ENCODE results near the gene ASIP.
A peak's percentile ranks its signal among the peaks of the same experiment; 100 is the strongest.

ASIP gene

GRCh38 chr20:34302723-34303533 is 61.7 kb downstream of the ASIP start, which contains the start of gene AHCY:
Gene AHCY (minus strand): TSS chr20:34303355. CDS start chr20:34303270, 85 bp downstream.
- peak within 1 kb of the TSS; percentile 67 to 92 (median 85) for H3K4me3 ChIP-seq
- peaks cover 0 to 4% (median 0%) of the 10 kb centered on the region in 11 experiments; a peak in 1 of 22 replicates for H3K9me3 ChIP-seq (replicated peaks in 1 of 11)
- H3K27ac ChIP-seq = peak within 1 kb of the TSS; percentile 75 to 96 (median 93)
- TF ChIP-seq Cebpa-rat (IDR thresholded peaks at IDR 0.05) = peak in 2 of 11 experiments; percentile 13 to 31; a peak in 1 of 22 replicates
- H3K4me2 ChIP-seq = peak within 1 kb of the TSS; percentile 82 to 99 (median 93)
- H3K36me3 ChIP-seq = peaks cover 0 to 28% (median 18%) of the 10 kb centered on the region in 11 experiments; a peak in 15 of 22 replicates
- H3K9ac ChIP-seq = peak within 1 kb of the TSS; percentile 85 to 97 (median 93)
- no peaks in the 10 kb centered on the region for H3K27me3 ChIP-seq
- peaks cover 7 to 37% (median 28%) of the 10 kb centered on the region in 11 experiments; a peak in 16 of 22 replicates for H4K20me1 ChIP-seq
- H3K4me1 ChIP-seq = peaks cover 24 to 38% (median 34%) of the 10 kb centered on the region in 10 experiments

- H3K4me3 ChIP-seq = no peak overlapping the region
- H3K27ac ChIP-seq = no peak overlapping the region
- H3K27me3 ChIP-seq = peaks cover 3 to 6% (median 4%) of the 10 kb centered on the region in 11 experiments
- peaks cover 17 to 18% (median 18%) of the 10 kb centered on the region in 10 experiments for H3K4me1 ChIP-seq
- peaks cover 0 to 8% (median 2%) of the 10 kb centered on the region in 11 experiments; a peak in 5 of 22 replicates for H3K36me3 ChIP-seq
- H3K4me2 ChIP-seq = no peak overlapping the region
- no peak for TF ChIP-seq Cebpa-rat (IDR thresholded peaks at IDR 0.05)
- no peak overlapping the region for H3K9ac ChIP-seq
- no peaks in the 10 kb centered on the region for H3K9me3 ChIP-seq (replicated peaks in 1 of 11)
- peaks cover 0 to 14% (median 7%) of the 10 kb centered on the region in 11 experiments; a peak in 10 of 22 replicates for H4K20me1 ChIP-seq
Observed at GRCh38 chr20:34305333-34306230, 64.4 kb downstream of the ASIP start.

GRCh38 chr20:34309691-34310090 is 68.5 kb downstream of the ASIP start:
- no peak overlapping the region for H3K4me2 ChIP-seq

GRCh38 chr20:34310481-34311117 is 69.4 kb downstream of the ASIP start:
- H3K9ac ChIP-seq = no peak overlapping the region
- H3K27ac ChIP-seq = no peak overlapping the region
- H4K20me1 ChIP-seq = no peaks in the 10 kb centered on the region
- TF ChIP-seq Cebpa-rat (IDR thresholded peaks at IDR 0.05) = no peak
- no peaks in the 10 kb centered on the region for H3K9me3 ChIP-seq (replicated peaks in 1 of 11)
- H3K4me3 ChIP-seq = no peak overlapping the region
- peaks cover 21 to 26% (median 23%) of the 10 kb centered on the region in 11 experiments for H3K27me3 ChIP-seq
- H3K4me2 ChIP-seq = no peak overlapping the region
- H3K4me1 ChIP-seq = peaks cover 0 to 10% (median 2%) of the 10 kb centered on the region in 10 experiments; a peak in 8 of 20 replicates
- no peaks in the 10 kb centered on the region for H3K36me3 ChIP-seq

More at GRCh38 chr20:34309691-34310090, 68.5 kb downstream of the ASIP start:
- Histone ChIP-seq H3K4me3 (no peak overlapping the region), H3K36me3 (no peaks in the 10 kb centered on the region), H3K9ac (no peak overlapping the region), H3K27ac (no peak overlapping the region), H4K20me1 (no peaks in the 10 kb centered on the region), H3K4me1 (peaks cover 0 to 10% (median 2%) of the 10 kb centered on the region in 10 experiments; a peak in 8 of 20 replicates), H3K9me3 (replicated peaks in 1 of 11) (no peaks in the 10 kb centered on the region), H3K27me3 (peaks cover 21 to 26% (median 23%) of the 10 kb centered on the region in 11 experiments)
- TF ChIP-seq Cebpa-rat (IDR thresholded peaks at IDR 0.05) = no peak

GRCh38 chr20:34311118-34312023 is 70.1 kb downstream of the ASIP start:
- no peaks in the 10 kb centered on the region for H3K36me3 ChIP-seq
- no peak overlapping the region for H3K27ac ChIP-seq
- H3K9ac ChIP-seq = peak overlapping the region in 3 of 11 experiments; percentile 8 to 15 (median 12); a peak in 2 of 22 replicates
- peaks cover 0 to 14% (median 7%) of the 10 kb centered on the region in 10 experiments; a peak in 11 of 20 replicates for H3K4me1 ChIP-seq
- no peak for TF ChIP-seq Cebpa-rat (IDR thresholded peaks at IDR 0.05)
- peak overlapping the region in 8 of 11 experiments; percentile 20 to 76 (median 41); a peak in 7 of 22 replicates for H3K4me2 ChIP-seq
- H3K4me3 ChIP-seq = no peak overlapping the region
- no peaks in the 10 kb centered on the region for H4K20me1 ChIP-seq
- H3K9me3 ChIP-seq (replicated peaks in 1 of 11) = no peaks in the 10 kb centered on the region
- peaks cover 21 to 26% (median 23%) of the 10 kb centered on the region in 11 experiments for H3K27me3 ChIP-seq

- Histone ChIP-seq H3K36me3 (no peaks in the 10 kb centered on the region), H3K4me2 (peak overlapping the region; percentile 34 to 76 (median 49); a peak in 21 of 22 replicates), H3K4me1 (peaks cover 0 to 15% (median 9%) of the 10 kb centered on the region in 10 experiments; a peak in 11 of 20 replicates), H4K20me1 (no peaks in the 10 kb centered on the region), H3K27ac (no peak overlapping the region), H3K9me3 (replicated peaks in 1 of 11) (no peaks in the 10 kb centered on the region), H3K9ac (peak overlapping the region in 2 of 11 experiments; percentile 8 to 12; a peak in 1 of 22 replicates), H3K4me3 (peak overlapping the region in 1 of 10 experiments; percentile 34; a peak in 1 of 20 replicates), H3K27me3 (peaks cover 21 to 26% (median 23%) of the 10 kb centered on the region in 11 experiments)
- TF ChIP-seq Cebpa-rat (IDR thresholded peaks at IDR 0.05) = no peak
Observed at GRCh38 chr20:34312024-34312460, 70.8 kb downstream of the ASIP start.

- 0 out of 22 replicates have a peak, but pooled peaks cover 0 to 1% (median 0%) of the 10 kb centered on the region in 11 experiments for H3K9me3 ChIP-seq (replicated peaks in 1 of 11)
- H3K4me2 ChIP-seq = peak overlapping the region; percentile 34 to 76 (median 49); a peak in 21 of 22 replicates
- no peak for TF ChIP-seq Cebpa-rat (IDR thresholded peaks at IDR 0.05)
- H3K9ac ChIP-seq = no peak overlapping the region
- H3K4me1 ChIP-seq = peaks cover 0 to 15% (median 9%) of the 10 kb centered on the region in 10 experiments; a peak in 11 of 20 replicates
- H4K20me1 ChIP-seq = no peaks in the 10 kb centered on the region
- no peaks in the 10 kb centered on the region for H3K36me3 ChIP-seq
- peaks cover 21 to 26% (median 23%) of the 10 kb centered on the region in 11 experiments for H3K27me3 ChIP-seq
- H3K27ac ChIP-seq = no peak overlapping the region
- H3K4me3 ChIP-seq = peak overlapping the region in 2 of 10 experiments; percentile 17 to 34; a peak in 4 of 20 replicates
Observed at GRCh38 chr20:34312544-34313217, 71.5 kb downstream of the ASIP start.

All from BLaER1 treated with 17β-estradiol and CSF1 and Interleukin-3, amounts not matched to agents 10 nM and 100 nM (cell line).